Ectodermal cell (in vitro differentiated cells): ENCODE measurements around the gene PHLPP1.

Source experiments
- H3K27ac ChIP-seq: 2 replicates; pipeline ENCODE4 v1.7.0; 2013; ENCODE audit warnings: mild to moderate bottlenecking, low read depth, low read length; ENCODE audit not compliant: insufficient read depth, poor library complexity, severe bottlenecking
- H3K27me3 ChIP-seq: 2 replicates; pipeline ENCODE4 v1.7.0; 2013; ENCODE audit warnings: mild to moderate bottlenecking, low read length; ENCODE audit not compliant: insufficient read depth, control insufficient read depth, poor library complexity, severe bottlenecking
- H3K36me3 ChIP-seq: one replicate; pipeline ENCODE4 v1.7.0; 2013; ENCODE audit warnings: low read length; ENCODE audit not compliant: control insufficient read depth, insufficient read depth
- H3K4me1 ChIP-seq: one replicate; pipeline ENCODE4 v1.7.0; 2013; ENCODE audit warnings: low read length; ENCODE audit not compliant: control insufficient read depth, insufficient read depth
- H3K4me3 ChIP-seq: 2 replicates; pipeline ENCODE4 v1.7.0; 2013; ENCODE audit warnings: low read depth, low read length, control low read depth; ENCODE audit not compliant: insufficient read depth
- H3K9me3 ChIP-seq: 2 replicates; pipeline ENCODE4 v1.7.0; 2013; ENCODE audit warnings: mild to moderate bottlenecking, low read length, moderate library complexity; ENCODE audit not compliant: control insufficient read depth
- WGBS, 2 experiments: methylation state at CpG; one replicate each; pipeline ENCODE4 v1.1.7; 2013; ENCODE audit warnings: missing lambda C conversion rate in 2 of 2; 5-methylcytosine and 5-hydroxymethylcytosine counted together

The PHLPP1 gene

GRCh38 chr18:62757399-62758010, 42.2 kb downstream of the PHLPP1 start:
- Histone ChIP-seq H3K4me1 (peaks cover 24% of the 10 kb centered on the region), H3K27ac (no peak overlapping the region), H3K4me3 (no peak overlapping the region), H3K9me3 (no peaks in the 10 kb centered on the region), H3K27me3 (no peaks in the 10 kb centered on the region), H3K36me3 (no peaks in the 10 kb centered on the region)
- WGBS, 2 experiments: 59 to 62% methylated on average over 4 of the region's 6 CpGs

- Histone ChIP-seq H3K36me3 (no peaks in the 10 kb centered on the region), H3K27me3 (no peaks in the 10 kb centered on the region), H3K27ac (no peak overlapping the region), H3K4me1 (peaks cover 25% of the 10 kb centered on the region), H3K9me3 (no peaks in the 10 kb centered on the region), H3K4me3 (no peak overlapping the region)
- 9 to 12% methylated on average over 3 of the region's 3 CpGs for WGBS, 2 experiments
Measured at GRCh38 chr18:62758591-62758990, 43.2 kb downstream of the PHLPP1 start.

- Histone ChIP-seq H3K36me3 (no peaks in the 10 kb centered on the region), H3K27me3 (no peaks in the 10 kb centered on the region), H3K27ac (no peak overlapping the region), H3K9me3 (no peaks in the 10 kb centered on the region), H3K4me1 (peaks cover 17% of the 10 kb centered on the region), H3K4me3 (no peak overlapping the region)
- WGBS, 2 experiments: 55 to 65% methylated on average over 4 to 5 of the region's 5 CpGs
Measured at GRCh38 chr18:62759704-62760402, 44.5 kb downstream of the PHLPP1 start.

- Histone ChIP-seq H3K4me1 (peaks cover 17% of the 10 kb centered on the region), H3K27me3 (no peaks in the 10 kb centered on the region), H3K27ac (no peak overlapping the region), H3K9me3 (no peaks in the 10 kb centered on the region), H3K36me3 (no peaks in the 10 kb centered on the region), H3K4me3 (no peak overlapping the region)
- WGBS, 2 experiments: 35 to 39% methylated on average over 4 to 5 of the region's 5 CpGs
Measured at GRCh38 chr18:62760403-62760734, 45.0 kb downstream of the PHLPP1 start.

- Histone ChIP-seq H3K36me3 (no peaks in the 10 kb centered on the region), H3K4me3 (no peak overlapping the region), H3K27ac (no peak overlapping the region), H3K27me3 (no peaks in the 10 kb centered on the region), H3K9me3 (no peaks in the 10 kb centered on the region), H3K4me1 (peaks cover 21% of the 10 kb centered on the region)
- 81 to 83% methylated on average over 7 of the region's 7 CpGs for WGBS, 2 experiments
Measured at GRCh38 chr18:62763101-62763521, 47.8 kb downstream of the PHLPP1 start.

GRCh38 chr18:62766266-62766665, 50.9 kb downstream of the PHLPP1 start:
- Histone ChIP-seq H3K36me3 (no peaks in the 10 kb centered on the region), H3K27ac (no peak overlapping the region), H3K4me3 (no peak overlapping the region), H3K27me3 (no peaks in the 10 kb centered on the region), H3K4me1 (peaks cover 10% of the 10 kb centered on the region), H3K9me3 (no peaks in the 10 kb centered on the region)
- WGBS, 2 experiments: 59 to 75% methylated on average over 3 to 4 of the region's 4 CpGs

- WGBS, 2 experiments: 93% methylated on average over 5 of the region's 5 CpGs
- Histone ChIP-seq H3K4me3 (no peak overlapping the region), H3K4me1 (peaks cover 10% of the 10 kb centered on the region)
Measured at GRCh38 chr18:62767321-62767720, 52.0 kb downstream of the PHLPP1 start.

GRCh38 chr18:62767836-62768557, 52.7 kb downstream of the PHLPP1 start:
- WGBS, 2 experiments: 85 to 90% methylated on average over 2 of the region's 3 CpGs

More at GRCh38 chr18:62767321-62767720, 52.0 kb downstream of the PHLPP1 start:
- H3K27me3 ChIP-seq: no peaks in the 10 kb centered on the region
- no peaks in the 10 kb centered on the region for H3K36me3 ChIP-seq
- no peaks in the 10 kb centered on the region for H3K9me3 ChIP-seq
- no peak overlapping the region for H3K27ac ChIP-seq

GRCh38 chr18:62768558-62768943, 53.2 kb downstream of the PHLPP1 start:
- 88 to 100% methylated on average over 1 to 2 of the region's 2 CpGs for WGBS, 2 experiments
- no peaks in the 10 kb centered on the region for H3K9me3 ChIP-seq

More at GRCh38 chr18:62767836-62768557, 52.7 kb downstream of the PHLPP1 start:
- H3K27me3 ChIP-seq: no peaks in the 10 kb centered on the region
- H3K36me3 ChIP-seq: no peaks in the 10 kb centered on the region
- H3K4me1 ChIP-seq: peaks cover 10% of the 10 kb centered on the region
- no peak overlapping the region for H3K4me3 ChIP-seq
- no peak overlapping the region for H3K27ac ChIP-seq
- H3K9me3 ChIP-seq: no peaks in the 10 kb centered on the region

GRCh38 chr18:62769216-62769615, 53.9 kb downstream of the PHLPP1 start:
- Histone ChIP-seq H3K4me1 (peaks cover 6% of the 10 kb centered on the region), H3K4me3 (no peak overlapping the region), H3K27ac (no peak overlapping the region), H3K36me3 (no peaks in the 10 kb centered on the region), H3K9me3 (no peaks in the 10 kb centered on the region), H3K27me3 (no peaks in the 10 kb centered on the region)
- WGBS, 2 experiments: 93 to 100% methylated on average over 1 to 2 of the region's 2 CpGs

More at GRCh38 chr18:62768558-62768943, 53.2 kb downstream of the PHLPP1 start:
- H3K4me1 ChIP-seq: peaks cover 6% of the 10 kb centered on the region
- no peaks in the 10 kb centered on the region for H3K36me3 ChIP-seq
- H3K4me3 ChIP-seq: no peak overlapping the region
- no peaks in the 10 kb centered on the region for H3K27me3 ChIP-seq
- no peak overlapping the region for H3K27ac ChIP-seq
